Mucosa of descending colon (tissue), 3 donors: ENCODE measurements around the gene PACRGL. TPM values are rescaled to one million over a fixed set of nuclear protein-coding genes. Genes with fewer than 3 reads are reported as not detected.

Experiments
- ATAC-seq: fragments of 200-7000 bp; cut with Tn5 transposase; one replicate; pipeline ENCODE4 v1.9.1; 2020; ENCODE audit warnings: mild to moderate bottlenecking, moderate library complexity
- DNase-seq, 3 donors: peaks; one replicate each; pipeline ENCODE4 v3.0.0-alpha.2; 2020
- H3K36me3 ChIP-seq: fragments of 200-600 bp; one replicate; pipeline ENCODE4 v1.8.0; 2021; ENCODE audit warnings: low read depth, mild to moderate bottlenecking
- H3K4me1 ChIP-seq: fragments of 200-600 bp; one replicate; pipeline ENCODE4 v1.8.0; 2021; ENCODE audit warnings: low read depth, mild to moderate bottlenecking
- H3K4me3 ChIP-seq: fragments of 200-600 bp; one replicate; pipeline ENCODE4 v1.8.0; 2021; ENCODE audit warnings: mild to moderate bottlenecking
- H3K9me3 ChIP-seq: fragments of 200-600 bp; one replicate; pipeline ENCODE4 v1.8.0; 2021; ENCODE audit warnings: mild to moderate bottlenecking
- intact Hi-C, 2 donors: fragments of 100-400 bp; cut with DNase I in 1 of 2; cut with micrococcal nuclease in 1 of 2; formaldehyde crosslinking; loops; one replicate each; pipeline versions ENCODE4 v1.11.0 to v1.11.1; 2022; cut with DNase I, micrococcal nuclease
- total RNA-seq, 3 donors: library from RNA; stranded (reverse); fragmentation: NEBNext Ultra II Directional in 2 of 3; extraction: Animal tissue kit (Norgen Biotek cat#: 25700) in 2 of 3; gene quantifications; one replicate each; pipeline versions ENCODE4 v1.2.1 to v1.2.4, GENCODE V29; 2021 to 2023
- TF ChIP-seq, protein P1 (sequence below): fragments of 200-600 bp; IDR thresholded peaks from one replicate; pipeline ENCODE4 v1.8.0; 2022; ENCODE audit warnings: antibody characterized with exemption, mild to moderate bottlenecking
- donor health status: DM: no; HTN: no; CAD: no; lungs with moderate emphysema.
- donor health status: DM: no; HTN: no; CAD: no.
- donor health status: DM: no; HTN: yes; CAD: no.

PACRGL gene
- total RNA-seq, 3 donors from 2014 or later: 14.1 to 24.1 (median 23.2) TPM

GRCh38 chr4:20754036-20754435, 53.8 kb downstream of the PACRGL start:
- intact Hi-C loops: no loop called here
- TF ChIP-seq, protein P1, sequence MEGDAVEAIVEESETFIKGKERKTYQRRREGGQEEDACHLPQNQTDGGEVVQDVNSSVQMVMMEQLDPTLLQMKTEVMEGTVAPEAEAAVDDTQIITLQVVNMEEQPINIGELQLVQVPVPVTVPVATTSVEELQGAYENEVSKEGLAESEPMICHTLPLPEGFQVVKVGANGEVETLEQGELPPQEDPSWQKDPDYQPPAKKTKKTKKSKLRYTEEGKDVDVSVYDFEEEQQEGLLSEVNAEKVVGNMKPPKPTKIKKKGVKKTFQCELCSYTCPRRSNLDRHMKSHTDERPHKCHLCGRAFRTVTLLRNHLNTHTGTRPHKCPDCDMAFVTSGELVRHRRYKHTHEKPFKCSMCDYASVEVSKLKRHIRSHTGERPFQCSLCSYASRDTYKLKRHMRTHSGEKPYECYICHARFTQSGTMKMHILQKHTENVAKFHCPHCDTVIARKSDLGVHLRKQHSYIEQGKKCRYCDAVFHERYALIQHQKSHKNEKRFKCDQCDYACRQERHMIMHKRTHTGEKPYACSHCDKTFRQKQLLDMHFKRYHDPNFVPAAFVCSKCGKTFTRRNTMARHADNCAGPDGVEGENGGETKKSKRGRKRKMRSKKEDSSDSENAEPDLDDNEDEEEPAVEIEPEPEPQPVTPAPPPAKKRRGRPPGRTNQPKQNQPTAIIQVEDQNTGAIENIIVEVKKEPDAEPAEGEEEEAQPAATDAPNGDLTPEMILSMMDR: no peak
- Histone ChIP-seq H3K9me3 (no peaks in the 10 kb centered on the region), H3K4me1 (no peaks in the 10 kb centered on the region), H3K4me3 (no peak overlapping the region), H3K36me3 (no peaks in the 10 kb centered on the region)
- DNase-seq: no peak
- ATAC-seq: no peak

DNA sequence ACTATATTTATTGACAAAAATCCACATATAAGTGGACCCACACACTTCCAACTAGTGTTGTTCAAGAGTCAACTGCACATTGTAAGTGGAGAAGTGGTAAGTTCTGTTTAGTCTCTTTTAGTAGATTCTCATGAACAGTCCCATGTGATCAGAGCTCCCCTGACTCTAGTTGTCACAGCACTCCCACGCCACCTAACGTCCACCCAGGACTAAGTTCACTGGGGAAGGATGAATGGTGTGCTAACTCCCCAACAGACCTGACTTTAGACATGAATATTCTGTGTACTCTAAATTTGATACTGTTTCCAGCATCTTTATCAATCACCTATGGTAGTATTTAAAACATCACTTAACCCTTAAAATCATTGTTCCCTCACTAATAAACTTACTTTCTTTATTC, 59.8 kb downstream of the PACRGL start:
- H3K4me1 ChIP-seq: no peaks in the 10 kb centered on the region
- TF ChIP-seq, protein P1: no peak
- H3K4me3 ChIP-seq: no peak overlapping the region
- H3K36me3 ChIP-seq: no peaks in the 10 kb centered on the region
- DNase-seq (no peak), ATAC-seq (no peak)
- no peaks in the 10 kb centered on the region for H3K9me3 ChIP-seq
- intact Hi-C loops: no loop called here

- ATAC-seq (no peak), DNase-seq (no peak)
- Histone ChIP-seq H3K36me3 (no peaks in the 10 kb centered on the region), H3K4me3 (no peak overlapping the region), H3K4me1 (no peaks in the 10 kb centered on the region), H3K9me3 (no peaks in the 10 kb centered on the region)
- TF ChIP-seq, protein P1: no peak
- intact Hi-C loops: no loop called here
Observed at GRCh38 chr4:20761382-20761781, 61.1 kb downstream of the PACRGL start.

DNA sequence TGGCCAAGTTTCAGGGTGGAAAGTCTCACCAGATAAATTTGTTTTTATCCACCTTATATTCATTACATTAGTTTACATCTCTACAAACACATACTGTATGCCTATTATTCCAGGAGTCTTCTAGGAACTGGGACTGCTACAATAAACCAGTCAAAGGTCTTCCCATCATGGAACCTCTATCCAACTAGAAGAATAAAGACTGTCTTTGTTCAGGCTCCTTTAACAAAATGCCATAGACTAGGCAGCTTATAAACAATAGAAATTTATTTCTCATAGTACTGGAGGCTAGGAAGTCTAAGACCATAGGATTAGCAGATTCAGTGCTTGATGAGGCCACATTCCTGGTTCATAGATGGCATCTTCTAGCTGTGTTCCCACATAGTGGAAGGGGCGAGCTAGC, 61.6 kb downstream of the PACRGL start:
- DNase-seq: no peak
- intact Hi-C loops: no loop called here

GRCh38 chr4:20764366-20764992, 64.2 kb downstream of the PACRGL start:
- DNase-seq (no peak), ATAC-seq (no peak)
- TF ChIP-seq, protein P1: no peak
- Histone ChIP-seq H3K4me3 (no peak overlapping the region), H3K36me3 (no peaks in the 10 kb centered on the region), H3K9me3 (no peaks in the 10 kb centered on the region), H3K4me1 (no peaks in the 10 kb centered on the region)
- intact Hi-C loops: no loop called here

More for the DNA sequence above, 61.6 kb downstream of the PACRGL start:
- no peaks in the 10 kb centered on the region for H3K9me3 ChIP-seq
- H3K4me3 ChIP-seq: no peak overlapping the region
- H3K4me1 ChIP-seq: no peaks in the 10 kb centered on the region
- no peak for ATAC-seq
- no peaks in the 10 kb centered on the region for H3K36me3 ChIP-seq
- TF ChIP-seq, protein P1: no peak
